Measurements from ENCODE around the gene MCEE. TPM values are rescaled to one million over a fixed set of nuclear protein-coding genes. Genes with fewer than 3 reads are reported as not detected.

Gene MCEE

GRCh38 chr2:71060211-71060610 lies 69.8 kb downstream of the MCEE start:
- no peak overlapping the region for H2BK15ac ChIP-seq (ENCODE audit: low read length)
- H2BK120ac ChIP-seq (ENCODE audit: low read depth, low read length) = no peak overlapping the region
- no peaks in the 10 kb centered on the region for H3K79me1 ChIP-seq (ENCODE audit: low read depth, low read length)
- H3K4me3 ChIP-seq (ENCODE audit: low read length in 2 of 2) = no peak overlapping the region
- no peak overlapping the region for H3K18ac ChIP-seq (ENCODE audit: low read length)
- no peaks in the 10 kb centered on the region for H3K36me3 ChIP-seq (replicated peaks in 1 of 2; ENCODE audit: control insufficient read depth in 2 of 2, insufficient read depth in 2 of 2, low read length in 2 of 2)
- no peak overlapping the region for H2AFZ ChIP-seq (ENCODE audit: low read length)
- H4K91ac ChIP-seq (ENCODE audit: low read depth, low read length, poor library complexity) = no peak overlapping the region
- no peaks in the 10 kb centered on the region for H3K4me1 ChIP-seq (ENCODE audit: control insufficient read depth in 2 of 2, insufficient read depth in 1 of 2, low read depth in 1 of 2, low read length in 2 of 2)
- no peak overlapping the region for H3K4ac ChIP-seq (ENCODE audit: low read length)
- peaks cover 0 to 52% (median 2%) of the 10 kb centered on the region in 3 experiments for H3K27me3 ChIP-seq (ENCODE audit: control insufficient read depth in 3 of 3, insufficient read depth in 3 of 3, low read depth in 1 of 3, low read length in 3 of 3)
- DNase-seq (ENCODE audit: low spot score) = no peak
- no peak overlapping the region for H3K14ac ChIP-seq (ENCODE audit: low read length)
- no peak overlapping the region for H3K23ac ChIP-seq (ENCODE audit: low read depth, low read length, poor library complexity)
- H3K27ac ChIP-seq (replicated peaks; ENCODE audit: low read length) = no peak overlapping the region
- H3K9me3 ChIP-seq (replicated peaks in 1 of 2; ENCODE audit: control insufficient read depth in 2 of 2, insufficient read depth in 1 of 2, low read depth in 1 of 2, low read length in 2 of 2) = no peaks in the 10 kb centered on the region
- H2AK5ac ChIP-seq (ENCODE audit: low read depth, low read length) = peak overlapping the region; percentile 72
- no peak overlapping the region for H2BK12ac ChIP-seq (ENCODE audit: low read length)
- no peak overlapping the region for H3K9ac ChIP-seq (ENCODE audit: low read depth, low read length, poor library complexity)
- no peak overlapping the region for H3K4me2 ChIP-seq (ENCODE audit: insufficient read depth, low read length, poor library complexity, severe bottlenecking)
- WGBS, 2 donors (ENCODE audit: extremely low coverage in 2 of 2, insufficient read length in 2 of 2, insufficient replicate concordance in 1 of 2) = no CpG with 5 or more reads among the region's 2 CpGs
- H2BK5ac ChIP-seq (ENCODE audit: low read length) = no peak overlapping the region
- H4K8ac ChIP-seq (ENCODE audit: low read depth, low read length) = no peak overlapping the region

Small RNAs within 50 kb of the gene (small RNA-seq; reads per million reads assigned to genes)
- not detected for gene AC007881.1 (ENCODE audit: insufficient read depth)
